Immature natural killer cell (primary cell): Measurements from ENCODE around the gene TUBGCP3. TPM values are rescaled to one million over a fixed set of nuclear protein-coding genes. Genes with fewer than 3 reads are reported as not detected.

Experiments used
- DNase-seq, 3 donors: peaks; one replicate each; pipeline ENCODE4 v3.0.0; 2022; ENCODE audit warnings: mixed read lengths in 1 of 3
- H3K27ac Mint-ChIP-seq, 6 donors: one replicate each; pipeline ENCODE4 v1.8.0; 2020; ENCODE audit warnings: mixed read lengths in 6 of 6, mild to moderate bottlenecking in 5 of 6, inconsistent platforms in 4 of 6, moderate library complexity in 3 of 6
- H3K27me3 Mint-ChIP-seq, 3 donors: one replicate each; pipeline ENCODE4 v1.8.0; 2020 to 2021; ENCODE audit warnings: low read depth in 3 of 3, mild to moderate bottlenecking in 3 of 3, mixed read lengths in 3 of 3, moderate library complexity in 3 of 3, inconsistent platforms in 1 of 3
- H3K36me3 Mint-ChIP-seq, 3 donors: one replicate each; pipeline ENCODE4 v1.8.0; 2020; ENCODE audit warnings: mixed read lengths in 3 of 3, inconsistent platforms in 2 of 3, mild to moderate bottlenecking in 2 of 3
- H3K4me1 Mint-ChIP-seq, 2 donors: one replicate each; pipeline ENCODE4 v1.8.0; 2020; ENCODE audit warnings: inconsistent platforms in 2 of 2, mild to moderate bottlenecking in 2 of 2, mixed read lengths in 2 of 2, moderate library complexity in 1 of 2
- H3K4me3 Mint-ChIP-seq, 5 donors: one replicate each; pipeline ENCODE4 v1.8.0; 2020; ENCODE audit warnings: mild to moderate bottlenecking in 5 of 5, mixed read lengths in 5 of 5, inconsistent platforms in 3 of 5, moderate library complexity in 3 of 5
- H3K9me3 Mint-ChIP-seq, 6 donors: one replicate each; pipeline ENCODE4 v1.8.0; 2020; ENCODE audit warnings: mild to moderate bottlenecking in 6 of 6, mixed read lengths in 6 of 6, inconsistent platforms in 4 of 6, moderate library complexity in 3 of 6
- polyA plus RNA-seq, 3 donors: library from polyadenylated mRNA; unstranded; fragments of 300-500 nt; fragmentation: Illumina TruSeq; gene quantifications; one replicate each; pipeline ENCODE4 v1.2.3, GENCODE V29; 2021

The TUBGCP3 gene
- polyA plus RNA-seq, 3 donors from 2014 or later, result 12.3 to 20.5 (median 18.3) TPM

DNA sequence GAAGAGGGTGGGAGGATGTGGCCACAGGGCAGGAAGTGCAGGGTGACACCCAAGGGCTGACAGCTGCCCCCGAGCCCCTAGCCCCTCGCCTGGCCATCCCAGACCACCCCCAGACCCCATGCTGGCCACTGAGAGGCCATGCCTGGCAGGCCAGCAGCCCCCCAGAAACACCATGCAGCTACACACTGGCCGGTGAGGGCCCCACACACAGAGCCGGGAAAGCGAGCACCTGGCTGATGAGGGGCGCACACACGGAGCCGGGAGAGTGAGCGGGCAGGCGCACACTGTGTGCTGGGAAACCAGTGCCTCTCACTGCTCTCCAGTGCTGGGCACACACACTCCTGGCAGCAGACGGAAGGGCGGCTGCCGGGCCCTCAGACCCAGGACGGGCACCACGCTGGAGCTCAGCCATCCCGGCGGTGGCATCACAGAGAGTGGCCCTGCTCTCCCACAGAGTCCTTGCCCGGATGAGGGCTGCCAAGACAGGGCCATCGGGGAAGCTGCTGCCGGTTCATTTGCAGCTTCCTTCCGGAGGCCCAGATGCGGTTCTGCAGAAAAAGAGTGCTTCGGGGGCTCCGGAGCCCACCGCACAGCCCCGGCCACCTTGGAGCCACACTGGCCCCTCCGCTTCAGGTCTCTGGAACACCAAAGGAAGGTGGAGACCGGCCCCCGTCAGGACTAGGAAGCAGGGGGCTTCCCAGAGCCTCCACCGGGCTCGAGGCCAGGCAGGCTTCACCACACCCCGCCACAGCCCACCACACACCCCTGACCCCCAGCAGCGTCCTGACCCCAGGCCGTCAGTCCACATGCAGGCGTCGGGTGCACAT, 135.4 kb downstream of the TUBGCP3 start:
- H3K4me3 Mint-ChIP-seq, result no peak overlapping the region
- no peaks in the 10 kb centered on the region for H3K4me1 Mint-ChIP-seq
- peaks cover 0 to 2% (median 1%) of the 10 kb centered on the region in 3 donors for H3K27me3 Mint-ChIP-seq
- no peak for DNase-seq
- peaks cover 0 to 2% (median 0%) of the 10 kb centered on the region in 6 donors for H3K9me3 Mint-ChIP-seq
- no peaks in the 10 kb centered on the region for H3K36me3 Mint-ChIP-seq
- no peak overlapping the region for H3K27ac Mint-ChIP-seq

DNA sequence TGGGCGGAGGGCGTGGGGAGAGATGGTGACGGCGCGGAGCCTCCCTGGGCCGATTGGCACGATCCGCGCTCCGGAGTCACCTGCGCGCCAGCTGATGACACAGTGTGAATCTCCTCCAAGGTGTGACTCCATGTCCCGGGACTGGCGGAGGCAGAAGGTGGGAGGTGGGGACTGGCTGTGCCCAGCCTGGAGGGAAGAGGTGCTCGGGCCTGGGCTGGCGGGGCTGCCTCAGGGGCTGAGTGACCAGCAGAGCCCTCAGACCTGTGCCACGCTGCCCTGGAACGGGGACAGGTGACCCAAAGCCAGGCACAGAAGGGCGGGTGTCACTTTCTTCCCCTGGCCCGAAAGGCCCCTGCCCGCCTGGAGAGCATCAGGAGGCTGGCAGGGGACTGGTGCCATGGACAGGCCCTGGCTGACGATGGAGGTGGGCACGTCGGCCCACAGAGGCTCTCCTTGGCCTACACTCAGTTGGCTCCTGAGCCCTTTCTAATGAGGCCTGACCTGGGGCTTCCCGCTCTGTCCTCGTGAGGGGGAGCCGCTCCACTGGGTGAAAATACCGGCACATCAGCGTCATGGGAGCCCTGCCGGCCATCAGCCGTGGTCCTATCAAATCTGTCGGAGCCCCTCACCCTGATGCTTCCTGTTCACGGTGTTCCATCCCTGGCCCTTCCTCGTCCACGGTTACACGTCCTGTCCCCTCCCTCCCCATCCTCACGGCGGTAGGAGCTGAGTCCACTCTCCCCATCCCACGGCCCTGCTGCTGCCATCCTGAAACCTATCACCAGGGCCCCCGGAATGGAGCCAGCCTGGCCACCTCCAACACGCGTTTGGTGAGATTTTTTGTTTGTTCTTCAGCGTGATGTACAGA, 136.2 kb downstream of the TUBGCP3 start:
- no peak for DNase-seq
- no peaks in the 10 kb centered on the region for H3K36me3 Mint-ChIP-seq
- peaks cover 0 to 2% (median 0%) of the 10 kb centered on the region in 6 donors for H3K9me3 Mint-ChIP-seq
- H3K27ac Mint-ChIP-seq, result no peak overlapping the region
- H3K4me1 Mint-ChIP-seq, result no peaks in the 10 kb centered on the region
- no peak overlapping the region for H3K4me3 Mint-ChIP-seq
- peaks cover 0 to 2% (median 1%) of the 10 kb centered on the region in 3 donors for H3K27me3 Mint-ChIP-seq

DNA sequence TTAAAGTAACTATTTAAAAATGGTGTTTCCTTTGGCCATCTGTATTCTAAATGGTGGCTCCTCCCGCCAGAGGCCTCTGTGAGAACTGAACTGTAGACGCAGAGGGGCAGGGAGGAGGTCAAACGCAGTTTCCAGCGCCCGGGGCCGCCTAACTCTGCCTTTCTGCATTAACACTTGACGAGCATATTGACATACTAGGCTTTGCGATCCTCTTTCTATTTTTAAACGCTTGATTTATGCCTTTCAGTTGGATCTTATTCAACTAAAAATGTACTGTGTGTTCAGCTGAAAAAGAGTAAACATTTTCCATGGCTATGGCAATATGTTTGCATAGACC, 137.1 kb downstream of the TUBGCP3 start:
- H3K4me3 Mint-ChIP-seq, result no peak overlapping the region
- H3K36me3 Mint-ChIP-seq, result no peaks in the 10 kb centered on the region
- no peak for DNase-seq
- no peak overlapping the region for H3K27ac Mint-ChIP-seq
- peaks cover 0 to 1% (median 0%) of the 10 kb centered on the region in 3 donors for H3K27me3 Mint-ChIP-seq
- no peaks in the 10 kb centered on the region for H3K4me1 Mint-ChIP-seq
- H3K9me3 Mint-ChIP-seq, result peaks cover 0 to 2% (median 0%) of the 10 kb centered on the region in 6 donors

DNA sequence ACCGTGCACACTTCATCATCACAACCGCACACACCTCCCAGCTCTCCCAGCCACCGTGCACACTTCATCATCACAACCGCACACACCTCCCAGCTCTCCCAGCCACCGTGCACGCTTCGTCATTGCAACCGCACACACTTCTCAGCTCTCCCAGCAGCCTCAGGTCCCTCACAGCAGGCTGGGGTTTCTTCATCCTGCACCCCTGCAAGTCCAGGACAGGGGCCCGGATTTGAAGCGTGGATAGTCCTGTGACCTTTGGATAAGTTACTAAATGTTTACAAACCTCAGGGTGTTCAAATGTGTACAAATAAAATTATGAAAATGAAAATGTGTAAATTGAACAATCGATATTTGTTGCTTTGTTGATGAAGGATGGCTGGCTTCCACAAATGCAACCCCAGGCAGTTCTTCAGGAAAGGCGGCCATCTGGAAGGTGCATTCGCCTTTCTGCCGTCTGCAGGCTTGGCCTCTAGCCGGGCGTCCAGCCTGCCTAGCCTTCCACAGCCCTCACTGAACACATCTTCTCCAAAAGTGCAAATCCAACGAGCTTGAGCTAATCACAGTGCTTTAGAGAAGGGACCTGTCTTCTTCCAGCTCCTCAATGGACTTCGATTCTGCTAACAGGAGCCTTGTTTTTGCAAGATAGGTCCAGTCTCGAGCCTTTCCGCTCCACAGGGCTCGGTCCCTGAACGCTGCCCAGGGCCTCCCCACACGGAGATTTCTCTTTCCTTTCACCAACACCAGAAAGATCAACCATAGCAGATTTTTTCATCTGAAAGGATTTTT, 137.6 kb downstream of the TUBGCP3 start:
- Mint-ChIP-seq H3K36me3 (no peaks in the 10 kb centered on the region), H3K4me1 (no peaks in the 10 kb centered on the region), H3K9me3 (peaks cover 0 to 2% (median 0%) of the 10 kb centered on the region in 6 donors), H3K27me3 (peaks cover 0 to 1% (median 0%) of the 10 kb centered on the region in 3 donors), H3K4me3 (no peak overlapping the region), H3K27ac (no peak overlapping the region)
- DNase-seq, result no peak

DNA sequence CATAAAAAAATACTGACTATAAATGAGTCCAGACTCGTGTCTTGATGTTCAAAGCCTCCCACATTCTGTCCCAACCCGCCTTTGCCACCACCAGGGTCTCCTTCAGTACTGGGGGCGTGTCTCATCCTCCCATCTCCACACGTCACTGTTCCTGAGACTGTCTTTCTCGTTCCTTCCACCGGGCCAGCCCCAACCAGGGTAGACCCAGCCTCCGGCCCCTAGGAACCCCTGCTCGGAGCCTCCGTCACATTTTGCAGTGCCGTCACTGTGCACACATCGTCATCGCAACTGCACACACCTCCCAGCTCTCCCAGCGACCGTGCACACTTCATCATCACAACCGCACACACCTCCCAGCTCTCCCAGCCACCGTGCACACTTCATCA, 138.4 kb downstream of the TUBGCP3 start:
- no peak overlapping the region for H3K27ac Mint-ChIP-seq
- no peak for DNase-seq
- no peak overlapping the region for H3K4me3 Mint-ChIP-seq
- peaks cover 0 to 2% (median 0%) of the 10 kb centered on the region in 6 donors for H3K9me3 Mint-ChIP-seq
- H3K4me1 Mint-ChIP-seq, result no peaks in the 10 kb centered on the region
- no peaks in the 10 kb centered on the region for H3K36me3 Mint-ChIP-seq
- H3K27me3 Mint-ChIP-seq, result no peaks in the 10 kb centered on the region

DNA sequence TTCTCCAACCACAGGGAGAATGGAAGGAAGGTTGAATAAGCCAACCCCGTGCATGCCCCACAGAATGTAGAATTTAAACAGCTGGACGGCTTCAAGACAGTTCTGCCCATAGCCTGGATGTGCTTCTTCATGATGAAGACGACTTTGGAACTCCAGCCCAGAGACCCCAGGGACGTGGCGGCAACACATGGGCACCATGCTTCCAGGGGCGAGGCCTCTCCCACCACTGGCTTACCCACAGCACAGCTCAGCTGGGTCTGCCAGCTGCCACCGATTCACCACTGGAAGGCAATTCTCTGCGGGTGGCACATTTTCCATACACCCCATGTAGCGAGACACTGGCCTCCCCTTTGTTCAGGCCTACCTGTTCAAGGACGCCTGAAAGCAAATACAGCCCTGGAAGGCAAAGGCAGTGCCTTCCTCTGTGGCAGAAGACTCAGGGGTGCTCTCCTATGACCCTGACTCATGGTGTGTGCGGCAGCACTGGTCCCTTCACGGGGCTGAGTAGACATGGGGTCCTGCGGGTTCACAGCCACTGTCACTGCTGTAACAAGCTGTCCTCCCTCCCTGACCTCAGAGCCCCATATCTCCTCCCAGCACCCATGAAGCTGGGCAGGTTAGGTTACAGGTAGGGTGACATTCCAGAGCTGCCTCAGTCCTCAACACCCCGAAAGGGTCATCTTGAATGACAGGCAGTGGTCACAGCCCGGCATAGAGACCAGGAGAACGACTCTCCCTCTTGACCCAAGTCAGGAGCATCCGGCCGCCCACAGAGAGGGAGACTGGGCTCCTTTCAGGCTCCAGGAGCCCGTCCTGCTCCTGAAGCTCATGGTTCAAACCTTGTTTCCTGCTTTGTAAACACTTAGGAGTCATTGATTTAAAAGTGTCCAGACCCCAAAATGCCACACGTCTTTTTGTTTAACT, 139.1 kb downstream of the TUBGCP3 start:
- H3K36me3 Mint-ChIP-seq, result no peaks in the 10 kb centered on the region
- H3K9me3 Mint-ChIP-seq, result peaks cover 0 to 2% (median 0%) of the 10 kb centered on the region in 6 donors
- H3K4me1 Mint-ChIP-seq, result no peaks in the 10 kb centered on the region
- H3K27me3 Mint-ChIP-seq, result no peaks in the 10 kb centered on the region
- H3K27ac Mint-ChIP-seq, result no peak overlapping the region
- DNase-seq, result no peak
- H3K4me3 Mint-ChIP-seq, result no peak overlapping the region

DNA sequence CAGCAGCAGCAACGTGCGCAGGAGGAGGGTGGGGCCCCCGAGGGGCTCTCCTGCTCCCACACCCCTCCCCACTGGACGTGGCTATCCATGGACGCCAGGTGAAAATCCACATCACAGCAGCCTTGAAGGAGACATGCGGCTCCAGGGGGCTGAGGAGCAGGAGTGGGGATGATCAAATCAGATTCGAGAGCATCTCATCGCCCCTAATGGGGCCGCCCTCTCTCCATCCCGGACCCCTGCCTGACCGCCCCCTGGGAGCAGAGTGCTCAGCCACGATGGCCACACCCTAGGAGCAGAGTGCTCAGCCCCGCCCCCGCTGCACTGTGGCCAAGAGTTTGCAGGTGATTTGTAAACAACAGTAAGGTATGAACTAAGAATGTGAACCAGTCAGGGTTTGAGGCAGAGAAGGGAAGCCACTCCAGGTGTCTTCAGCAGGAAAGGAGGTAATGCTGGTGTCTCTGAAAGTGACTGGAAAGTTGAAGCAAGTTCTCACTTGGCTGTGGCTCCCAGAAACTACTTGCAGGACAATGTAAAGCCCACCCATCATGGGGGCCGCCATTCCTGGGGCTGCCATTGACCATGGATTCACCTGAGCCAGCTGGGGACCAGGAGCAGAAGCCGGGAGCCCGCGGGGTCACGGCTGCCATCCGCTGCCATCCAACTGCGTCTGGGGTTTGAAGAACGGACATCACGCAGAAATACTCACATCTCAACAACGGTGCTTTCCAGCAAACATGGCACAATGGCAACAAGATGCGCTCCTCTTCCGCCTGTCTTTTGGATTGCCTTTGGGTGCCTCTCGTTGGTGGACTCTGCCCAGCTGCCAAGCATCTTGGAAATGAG, 140.0 kb downstream of the TUBGCP3 start:
- no peaks in the 10 kb centered on the region for H3K36me3 Mint-ChIP-seq
- DNase-seq, result no peak

DNA sequence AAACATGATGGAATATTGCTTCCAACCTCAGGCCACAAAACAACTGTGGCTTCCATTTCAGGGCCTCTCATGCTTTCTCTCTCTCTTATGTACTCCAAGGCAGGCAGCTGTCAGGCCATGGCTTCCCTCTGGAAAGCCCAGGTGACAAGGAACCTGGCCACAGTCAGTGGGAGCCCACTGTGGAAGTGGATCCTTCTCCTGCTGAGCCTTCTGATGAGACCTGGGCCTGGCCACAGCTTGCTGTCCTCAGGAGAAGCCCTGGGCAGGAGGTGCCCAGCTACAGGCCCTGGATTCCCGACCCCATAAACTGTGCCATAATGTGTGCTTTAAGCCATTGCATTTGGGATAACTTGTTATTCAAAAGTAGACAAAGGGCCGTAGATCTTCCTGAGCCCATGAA, 140.6 kb downstream of the TUBGCP3 start:
- DNase-seq, result no peak
- Mint-ChIP-seq H3K9me3 (no peaks in the 10 kb centered on the region), H3K4me1 (no peaks in the 10 kb centered on the region), H3K27me3 (no peaks in the 10 kb centered on the region), H3K27ac (peak overlapping the region in 1 of 6 donors; percentile 46), H3K4me3 (no peak overlapping the region), H3K36me3 (no peaks in the 10 kb centered on the region)

More for the DNA sequence above, 140.0 kb downstream of the TUBGCP3 start:
- H3K27me3 Mint-ChIP-seq, result no peaks in the 10 kb centered on the region
- H3K9me3 Mint-ChIP-seq, result no peaks in the 10 kb centered on the region
- H3K4me1 Mint-ChIP-seq, result no peaks in the 10 kb centered on the region
- no peak overlapping the region for H3K27ac Mint-ChIP-seq
- no peak overlapping the region for H3K4me3 Mint-ChIP-seq

DNA sequence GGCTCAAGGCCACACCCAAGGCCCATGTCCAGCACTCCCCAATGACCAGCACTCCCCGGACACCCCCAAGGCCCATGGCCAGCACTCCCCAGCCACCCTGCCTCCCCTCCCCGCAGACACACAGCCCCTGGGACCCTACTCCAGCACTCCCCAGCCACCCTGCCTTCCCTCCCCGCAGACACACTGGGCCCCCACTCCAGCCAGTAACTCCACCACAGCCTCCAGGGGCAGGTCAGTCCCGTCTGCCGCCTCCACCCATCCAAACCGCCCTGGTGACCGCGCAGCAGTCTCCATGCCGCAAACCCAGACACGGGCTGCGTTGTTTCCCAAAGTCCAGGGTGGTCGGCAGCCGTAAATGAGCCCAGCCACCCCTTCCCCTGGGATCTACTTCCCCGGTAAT, 141.1 kb downstream of the TUBGCP3 start:
- H3K36me3 Mint-ChIP-seq, result no peaks in the 10 kb centered on the region
- H3K27me3 Mint-ChIP-seq, result peaks cover 0 to 3% (median under 1%) of the 10 kb centered on the region in 3 donors
- no peaks in the 10 kb centered on the region for H3K4me1 Mint-ChIP-seq

DNA sequence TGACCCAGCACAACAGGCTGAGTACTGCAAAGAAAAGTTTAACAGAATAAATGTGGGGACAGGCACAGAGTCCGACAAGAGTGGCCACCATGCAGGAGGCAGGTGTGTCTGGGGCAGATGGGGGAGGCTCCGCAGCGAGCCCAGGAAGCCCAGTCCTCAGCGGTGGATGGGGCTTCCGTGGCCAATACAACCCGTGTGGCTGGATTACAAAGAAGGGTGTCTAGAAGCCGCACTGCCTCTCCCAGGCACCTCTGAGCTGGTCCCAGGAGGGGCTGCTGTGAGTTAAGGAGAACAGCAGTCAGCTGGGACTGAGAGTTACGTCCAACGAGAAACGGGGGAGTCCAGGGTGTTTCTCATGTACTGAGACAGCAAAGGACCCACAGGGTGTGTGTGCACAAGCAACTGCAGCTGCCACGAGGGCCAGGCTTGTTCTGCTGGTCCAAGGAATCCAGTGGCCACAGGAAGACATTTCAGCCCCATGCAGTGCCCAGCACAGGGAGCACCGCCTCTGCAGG, 141.5 kb downstream of the TUBGCP3 start:
- H3K36me3 Mint-ChIP-seq, result no peaks in the 10 kb centered on the region
- no peaks in the 10 kb centered on the region for H3K9me3 Mint-ChIP-seq
- no peaks in the 10 kb centered on the region for H3K4me1 Mint-ChIP-seq
- no peak overlapping the region for H3K27ac Mint-ChIP-seq
- peaks cover 0 to 4% (median 3%) of the 10 kb centered on the region in 3 donors for H3K27me3 Mint-ChIP-seq
- H3K4me3 Mint-ChIP-seq, result no peak overlapping the region
- DNase-seq, result no peak

More for the DNA sequence above, 141.1 kb downstream of the TUBGCP3 start:
- DNase-seq, result no peak
- Mint-ChIP-seq H3K9me3 (no peaks in the 10 kb centered on the region), H3K27ac (no peak overlapping the region), H3K4me3 (no peak overlapping the region)

DNA sequence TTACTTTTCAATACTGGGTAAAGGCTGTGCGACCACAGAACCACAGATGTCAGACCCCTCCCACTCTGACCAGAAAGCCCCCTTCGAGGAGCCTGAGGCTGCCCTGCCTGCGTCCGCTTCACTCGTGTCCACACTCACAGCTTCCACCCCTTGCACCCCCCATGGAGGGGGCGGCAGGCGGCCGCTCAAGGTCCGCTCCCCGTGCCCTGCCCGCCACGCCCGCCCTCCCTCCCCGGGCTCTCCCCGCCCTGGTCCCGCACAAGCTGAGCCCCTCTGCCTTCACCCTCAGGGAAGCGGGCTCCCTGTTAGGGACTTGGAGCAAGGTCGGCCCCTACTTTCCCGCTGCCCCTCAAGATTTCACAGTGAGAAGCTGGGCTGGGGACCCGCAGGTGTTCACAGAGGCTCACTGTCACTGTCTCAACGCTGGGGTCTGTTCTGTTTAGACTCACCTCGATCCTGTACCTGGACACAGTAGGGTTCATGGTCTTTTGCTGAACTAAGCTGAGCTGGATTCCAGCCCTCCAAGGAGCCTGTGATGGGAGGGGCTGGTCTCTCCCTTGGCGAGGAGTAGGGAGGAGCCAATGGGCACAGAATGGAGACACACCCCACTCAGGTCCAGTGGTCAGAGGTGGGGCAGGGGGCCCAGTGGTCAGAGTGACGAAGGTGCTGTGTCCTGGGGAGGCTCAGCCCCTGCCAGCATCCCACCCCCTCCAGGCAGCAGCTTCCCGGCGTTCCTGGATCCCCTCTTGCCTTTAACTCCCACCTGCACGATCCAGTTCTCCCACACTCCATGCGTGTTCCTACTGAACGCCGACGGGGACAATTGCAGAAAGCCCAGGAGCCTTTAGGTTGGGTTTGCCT, 142.3 kb downstream of the TUBGCP3 start:
- Mint-ChIP-seq H3K36me3 (no peaks in the 10 kb centered on the region), H3K4me1 (no peaks in the 10 kb centered on the region), H3K4me3 (no peak overlapping the region), H3K27ac (no peak overlapping the region), H3K9me3 (no peaks in the 10 kb centered on the region), H3K27me3 (peaks cover 0 to 4% (median 3%) of the 10 kb centered on the region in 3 donors)
- DNase-seq, result no peak
